ENCODE data around the gene DYNLT1. TPM values are rescaled to one million over a fixed set of nuclear protein-coding genes. Genes with fewer than 3 reads are reported as not detected.
A peak's percentile ranks its signal among the peaks of the same experiment; 100 is the strongest.
"Not testable (repeated sequence)": the region's sequence is repeated elsewhere in the genome, so short reads cannot be mapped to it uniquely, and the experiment has no call there.

The DYNLT1 gene
- total and polyA plus RNA-seq, 12 donors: 106 to 211 (median 122) TPM

DNA sequence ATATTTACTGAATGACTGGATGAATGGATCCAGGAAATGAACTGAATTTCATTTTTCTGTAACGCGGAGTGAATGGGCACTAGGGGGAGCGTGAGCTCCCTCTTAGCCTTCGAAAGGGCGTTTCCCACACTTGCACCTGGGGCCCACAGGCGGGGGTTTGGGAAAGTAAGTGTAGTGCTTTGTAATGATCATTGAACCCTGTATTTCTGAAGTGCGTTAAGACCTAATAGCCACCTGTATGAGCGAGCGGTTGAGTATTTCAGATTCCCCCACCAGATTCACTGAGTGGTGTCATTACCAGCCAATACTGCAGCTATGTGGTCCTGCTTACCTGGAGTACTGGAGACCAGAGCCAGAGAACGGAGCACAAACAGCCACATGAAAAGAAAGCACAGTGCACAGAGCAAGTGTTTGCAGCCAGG lies 15.8 kb upstream of the DYNLT1 start:
- no peaks in the 10 kb centered on the region for H3K27me3 ChIP-seq
- no peaks in the 10 kb centered on the region for H3K9me3 ChIP-seq
- DNase-seq (no peak), ATAC-seq (no peak)
- H3K4me1 ChIP-seq: peaks cover 0 to 37% (median 1%) of the 10 kb centered on the region in 9 donors
- TF ChIP-seq, protein P1, sequence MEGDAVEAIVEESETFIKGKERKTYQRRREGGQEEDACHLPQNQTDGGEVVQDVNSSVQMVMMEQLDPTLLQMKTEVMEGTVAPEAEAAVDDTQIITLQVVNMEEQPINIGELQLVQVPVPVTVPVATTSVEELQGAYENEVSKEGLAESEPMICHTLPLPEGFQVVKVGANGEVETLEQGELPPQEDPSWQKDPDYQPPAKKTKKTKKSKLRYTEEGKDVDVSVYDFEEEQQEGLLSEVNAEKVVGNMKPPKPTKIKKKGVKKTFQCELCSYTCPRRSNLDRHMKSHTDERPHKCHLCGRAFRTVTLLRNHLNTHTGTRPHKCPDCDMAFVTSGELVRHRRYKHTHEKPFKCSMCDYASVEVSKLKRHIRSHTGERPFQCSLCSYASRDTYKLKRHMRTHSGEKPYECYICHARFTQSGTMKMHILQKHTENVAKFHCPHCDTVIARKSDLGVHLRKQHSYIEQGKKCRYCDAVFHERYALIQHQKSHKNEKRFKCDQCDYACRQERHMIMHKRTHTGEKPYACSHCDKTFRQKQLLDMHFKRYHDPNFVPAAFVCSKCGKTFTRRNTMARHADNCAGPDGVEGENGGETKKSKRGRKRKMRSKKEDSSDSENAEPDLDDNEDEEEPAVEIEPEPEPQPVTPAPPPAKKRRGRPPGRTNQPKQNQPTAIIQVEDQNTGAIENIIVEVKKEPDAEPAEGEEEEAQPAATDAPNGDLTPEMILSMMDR (IDR thresholded peaks at IDR 0.05): peak in 8 of 9 donors; percentile 11 to 60 (median 37)
- intact Hi-C loops (cut with DNase I): loop anchor here in 1 of 10 donors (10.0 kb wide), 1 partner anchor 156 kb away; no protein-coding TSS in a partner anchor
- peaks cover 0 to 23% (median 0%) of the 10 kb centered on the region in 9 donors for H3K36me3 ChIP-seq
- no peak overlapping the region for H3K27ac ChIP-seq
- no peak overlapping the region for H3K4me3 ChIP-seq
- WGBS, 2 donors: 49 to 51% methylated on average over 10 of the region's 10 CpGs

DNA sequence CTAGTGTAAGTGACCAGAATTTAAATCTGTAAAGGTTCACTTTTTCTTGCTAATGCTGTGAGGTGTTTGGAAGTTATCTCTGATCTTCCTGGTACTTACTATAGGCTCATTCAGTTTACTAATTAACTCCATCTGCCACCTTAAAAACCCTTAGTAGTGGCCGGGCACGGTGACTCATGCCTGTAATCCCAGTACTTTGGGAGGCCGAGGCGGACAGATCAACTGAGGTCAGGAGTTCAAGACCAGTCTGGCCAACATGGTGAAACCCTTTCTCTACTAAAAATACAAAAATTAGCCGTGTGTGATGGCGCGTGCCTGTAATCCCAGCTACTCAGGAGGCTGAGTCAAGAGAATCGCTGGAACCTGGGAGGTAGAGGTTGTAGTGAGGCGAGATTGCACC lies 12.4 kb upstream of the DYNLT1 start:
- H3K36me3 ChIP-seq; ATAC-seq; H3K27ac ChIP-seq; DNase-seq; H3K9me3 ChIP-seq; H3K27me3 ChIP-seq; H3K4me3 ChIP-seq; intact Hi-C loops (cut with DNase I): not testable (repeated sequence)
- WGBS, 2 donors: 90 to 95% methylated on average over 9 of the region's 9 CpGs
- peaks cover 2 to 49% (median 17%) of the 10 kb centered on the region in 9 donors for H3K4me1 ChIP-seq

DNA sequence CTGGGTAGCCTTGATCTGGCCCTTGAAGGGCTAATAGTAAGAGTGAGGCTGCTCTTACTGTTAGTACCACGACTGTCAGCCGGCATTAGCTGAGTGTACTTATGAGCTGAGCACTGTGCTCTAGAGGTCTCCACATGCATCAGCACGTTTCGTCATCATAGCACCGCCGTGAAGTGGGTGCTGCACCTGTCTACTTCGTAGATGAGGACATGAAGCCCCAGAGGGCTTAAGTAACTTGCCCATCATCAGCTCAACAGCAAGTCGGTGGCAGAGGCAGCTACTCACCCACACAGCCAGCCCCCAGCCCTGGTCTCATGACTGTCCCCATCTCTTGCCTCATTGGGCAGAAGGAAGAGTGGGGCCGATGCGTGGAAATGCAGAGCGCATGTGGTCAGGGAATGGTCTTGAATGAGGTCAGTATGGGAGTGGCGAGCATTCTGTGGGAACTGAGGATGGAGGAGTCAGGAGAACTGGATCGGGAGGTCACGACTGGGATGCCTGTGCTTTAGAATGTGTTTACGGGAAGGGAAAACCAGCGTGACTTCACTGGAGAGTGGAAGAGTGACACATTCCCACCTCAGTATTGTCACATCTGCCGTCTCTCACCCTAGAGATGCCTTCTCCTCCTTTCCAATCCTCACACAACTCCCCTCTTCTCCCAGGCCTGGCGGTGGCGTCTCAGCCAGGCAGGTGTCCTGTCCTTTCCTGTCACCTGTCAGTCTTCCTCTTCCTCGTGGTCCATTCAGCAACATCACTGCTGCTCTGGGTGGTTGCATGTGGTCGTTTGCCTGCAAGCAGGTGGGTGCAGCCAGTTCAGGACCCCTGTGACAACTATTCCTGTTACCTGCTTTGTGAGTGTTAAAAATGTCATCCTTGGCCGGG lies 11.3 kb upstream of the DYNLT1 start:
- Histone ChIP-seq H3K36me3 (no peaks in the 10 kb centered on the region), H3K4me1 (peaks cover 2 to 50% (median 17%) of the 10 kb centered on the region in 9 donors), H3K27me3 (no peaks in the 10 kb centered on the region), H3K27ac (peak overlapping the region in 2 of 10 donors; percentile 66 to 87), H3K4me3 (no peak overlapping the region), H3K9me3 (no peaks in the 10 kb centered on the region)
- intact Hi-C loops (cut with DNase I): no loop called here
- TF ChIP-seq, protein P1 (IDR thresholded peaks at IDR 0.05): no peak
- DNase-seq (no peak), ATAC-seq (no peak)
- WGBS, 2 donors: 88 to 89% methylated on average over 22 of the region's 22 CpGs

DNA sequence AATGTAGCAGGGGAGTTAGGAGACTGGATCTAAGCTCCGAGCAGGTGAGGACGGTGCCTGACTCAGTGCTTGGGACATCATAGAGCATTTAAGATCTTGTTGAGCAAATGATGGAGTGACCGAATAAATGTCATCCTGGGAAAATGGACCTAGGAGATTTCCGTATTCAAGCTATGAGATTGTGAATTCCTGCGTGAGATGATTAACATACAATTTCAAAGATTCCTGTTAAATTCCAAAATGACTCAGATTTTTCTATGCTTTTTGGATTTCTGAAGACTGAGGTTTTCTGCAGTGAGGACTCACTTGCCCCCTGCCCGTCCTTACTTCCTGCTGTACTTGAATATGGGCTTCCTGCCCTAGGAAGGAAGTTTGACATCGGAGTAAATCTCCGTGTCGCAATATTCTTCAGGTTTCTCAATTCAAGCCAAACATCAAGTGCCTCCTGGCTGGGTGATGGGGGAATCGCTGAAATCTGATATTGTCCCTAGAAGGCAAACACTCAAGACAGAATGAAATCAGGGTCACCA lies 10.5 kb upstream of the DYNLT1 start:
- TF ChIP-seq, protein P1 (IDR thresholded peaks at IDR 0.05): no peak
- Histone ChIP-seq H3K27ac (peak overlapping the region in 8 of 10 donors; percentile 6 to 87 (median 69)), H3K27me3 (no peaks in the 10 kb centered on the region), H3K4me3 (no peak overlapping the region), H3K36me3 (no peaks in the 10 kb centered on the region), H3K9me3 (no peaks in the 10 kb centered on the region), H3K4me1 (peaks cover 2 to 51% (median 17%) of the 10 kb centered on the region in 9 donors)
- ATAC-seq (peak; percentile 1 to 41 (median 4)), DNase-seq (no peak)
- intact Hi-C loops (cut with DNase I): no loop called here
- 44 to 59% methylated on average over 10 of the region's 10 CpGs for WGBS, 2 donors

Data from heart right ventricle (tissue), 16 donors.